ENCODE data around the gene FOXD4.
"Not testable (repeated sequence)": the region's sequence is repeated elsewhere in the genome, so short reads cannot be mapped to it uniquely, and the experiment has no call there.

FOXD4 gene

DNA sequence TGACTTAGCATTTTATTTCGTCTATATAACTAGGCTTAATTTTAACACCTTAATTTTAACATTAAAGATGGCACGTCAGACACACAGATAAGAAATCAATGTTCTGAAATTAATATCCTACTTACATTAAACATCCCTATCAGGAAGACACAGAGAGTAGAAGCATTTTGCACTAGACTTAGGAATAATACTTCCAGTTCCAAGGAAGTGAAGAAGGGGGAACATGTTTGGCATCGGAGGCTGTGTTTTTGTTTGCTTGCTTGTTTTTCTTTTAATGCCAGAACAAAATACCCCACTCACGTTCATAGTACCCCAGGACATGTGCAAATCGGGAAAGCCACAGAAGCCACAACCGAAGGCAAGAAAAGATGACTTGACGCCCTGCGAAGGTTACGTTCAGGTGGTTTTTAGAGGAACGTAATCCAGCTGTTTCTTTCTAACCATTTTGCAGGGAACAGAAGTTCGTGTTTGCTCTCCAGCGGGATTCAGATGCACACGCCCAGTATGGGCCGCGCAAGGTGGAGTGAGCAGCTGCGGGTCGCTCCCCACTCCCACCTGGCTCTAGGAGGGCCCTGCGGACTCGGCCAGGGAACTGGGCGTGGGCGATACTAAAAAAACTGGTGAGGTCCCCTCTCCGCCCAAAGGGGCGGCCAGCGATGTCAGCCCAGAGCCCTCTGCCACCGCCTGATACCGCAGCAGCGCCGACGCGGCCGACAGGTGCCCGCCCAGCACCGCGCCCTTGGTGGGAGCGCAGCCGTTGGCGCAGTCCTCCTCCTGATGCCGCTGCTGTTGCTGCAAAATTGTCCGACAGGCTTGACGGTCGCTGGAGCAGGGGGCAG, 1.8 kb downstream of the FOXD4 start:
- H3K4me3 ChIP-seq (ENCODE audit: low read length); H2BK120ac ChIP-seq (ENCODE audit: low read depth, low read length); H3K79me2 ChIP-seq (ENCODE audit: control insufficient read depth, insufficient read depth, low read length); H3K79me1 ChIP-seq (ENCODE audit: low read length); H3K9ac ChIP-seq (ENCODE audit: low read length); H2BK5ac ChIP-seq (ENCODE audit: low read length); H3K36me3 ChIP-seq (ENCODE audit: control insufficient read depth, insufficient read depth, low read length); H3K4me2 ChIP-seq (ENCODE audit: low read length); H2BK15ac ChIP-seq (replicated peaks; ENCODE audit: low read depth); DNase-seq; H3K56ac ChIP-seq (ENCODE audit: low read length); H3K18ac ChIP-seq (ENCODE audit: low read length); H3K4ac ChIP-seq (ENCODE audit: low read depth, low read length); H3K27ac ChIP-seq (ENCODE audit: low read depth, low read length); H3K4me1 ChIP-seq (ENCODE audit: control insufficient read depth, low read depth, low read length); H4K5ac ChIP-seq (ENCODE audit: low read length); H4K8ac ChIP-seq (ENCODE audit: low read depth, low read length); H2AK5ac ChIP-seq (ENCODE audit: low read length); H3K23ac ChIP-seq (ENCODE audit: low read length): not testable (repeated sequence)
- peaks cover 21% of the 10 kb centered on the region for H3K27me3 ChIP-seq (ENCODE audit: insufficient read depth, low read length, poor library complexity)
- no CpG with 5 or more reads among the region's 41 CpGs for WGBS (ENCODE audit: extremely low coverage, insufficient coverage, low lambda C conversion rate)

DNA sequence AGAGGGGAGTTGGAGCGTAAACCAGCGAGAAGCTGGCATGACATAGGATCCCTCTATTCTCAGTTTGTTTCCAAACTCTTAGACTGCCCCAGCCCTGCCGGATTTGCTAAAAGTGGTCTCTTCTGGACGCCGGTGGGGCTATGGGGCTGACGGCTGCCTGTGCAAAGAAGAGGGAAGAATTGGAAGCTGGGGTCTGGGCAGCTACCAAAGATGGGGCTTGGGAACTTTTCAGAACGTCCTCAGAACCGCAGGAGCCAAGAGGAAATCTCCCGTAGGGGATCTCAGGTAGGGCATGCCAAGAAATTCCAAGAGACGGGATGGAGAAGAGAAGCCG, 3.1 kb downstream of the FOXD4 start:
- H3K27ac ChIP-seq (ENCODE audit: low read depth, low read length); H3K4me3 ChIP-seq (ENCODE audit: low read length); H2AK5ac ChIP-seq (ENCODE audit: low read length); H2BK15ac ChIP-seq (replicated peaks; ENCODE audit: low read depth); H3K79me1 ChIP-seq (ENCODE audit: low read length); H3K79me2 ChIP-seq (ENCODE audit: control insufficient read depth, insufficient read depth, low read length); H2BK120ac ChIP-seq (ENCODE audit: low read depth, low read length); H3K18ac ChIP-seq (ENCODE audit: low read length); H4K8ac ChIP-seq (ENCODE audit: low read depth, low read length); H3K36me3 ChIP-seq (ENCODE audit: control insufficient read depth, insufficient read depth, low read length); H3K4me1 ChIP-seq (ENCODE audit: control insufficient read depth, low read depth, low read length); H2BK5ac ChIP-seq (ENCODE audit: low read length); H3K9ac ChIP-seq (ENCODE audit: low read length); H3K56ac ChIP-seq (ENCODE audit: low read length); H3K4ac ChIP-seq (ENCODE audit: low read depth, low read length); H3K4me2 ChIP-seq (ENCODE audit: low read length); DNase-seq; H4K5ac ChIP-seq (ENCODE audit: low read length); H3K23ac ChIP-seq (ENCODE audit: low read length): not testable (repeated sequence)
- WGBS (ENCODE audit: extremely low coverage, insufficient coverage, low lambda C conversion rate) = no CpG with 5 or more reads among the region's 11 CpGs
- peaks cover 21% of the 10 kb centered on the region for H3K27me3 ChIP-seq (ENCODE audit: insufficient read depth, low read length, poor library complexity)

DNA sequence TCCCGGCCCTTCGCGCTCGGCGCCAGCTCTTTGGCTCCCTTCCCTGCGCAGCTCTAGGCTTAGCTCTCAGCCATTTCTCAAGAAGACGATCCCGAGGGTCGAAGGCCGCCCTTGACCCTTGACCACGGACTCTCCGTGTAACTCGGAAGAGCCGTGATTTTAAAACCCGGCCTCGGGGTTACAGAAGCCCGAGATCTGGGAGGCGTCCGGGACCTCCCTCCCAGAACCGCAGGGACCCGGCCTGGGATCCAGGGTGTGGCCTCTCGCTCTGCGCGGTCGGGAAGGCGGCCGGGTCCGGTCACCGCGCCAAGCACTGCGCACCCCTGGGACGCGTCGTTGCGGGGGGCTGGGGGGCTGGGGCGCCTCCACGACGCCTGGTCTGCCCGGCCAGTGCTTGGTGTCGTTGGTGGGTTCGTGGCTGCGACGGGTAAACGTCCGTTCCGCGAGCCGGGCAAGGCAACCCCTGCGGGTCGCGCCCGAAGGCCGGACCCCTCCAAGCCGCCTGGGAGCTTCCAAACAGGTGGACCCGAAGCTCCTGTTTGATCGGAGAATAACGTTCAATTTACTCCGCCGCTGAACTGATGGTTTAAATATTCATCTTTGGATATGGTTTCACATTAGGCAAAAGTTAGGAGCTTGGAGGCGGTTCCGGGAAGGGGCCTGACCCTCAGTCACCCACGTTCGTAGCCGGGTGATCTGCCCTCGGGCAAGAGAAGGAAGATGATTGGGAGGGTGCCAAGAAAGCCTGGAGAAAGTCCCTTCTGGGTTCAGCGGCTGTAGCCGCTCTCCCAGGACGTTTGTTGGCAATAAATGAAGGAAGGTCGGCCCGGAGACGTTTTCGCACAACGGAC, 3.7 kb downstream of the FOXD4 start:
- not testable (repeated sequence) for H2BK5ac ChIP-seq (ENCODE audit: low read length); H3K4ac ChIP-seq (ENCODE audit: low read depth, low read length); DNase-seq; H3K23ac ChIP-seq (ENCODE audit: low read length); H3K36me3 ChIP-seq (ENCODE audit: control insufficient read depth, insufficient read depth, low read length); H3K9ac ChIP-seq (ENCODE audit: low read length); H3K4me1 ChIP-seq (ENCODE audit: control insufficient read depth, low read depth, low read length); H4K8ac ChIP-seq (ENCODE audit: low read depth, low read length); H3K27ac ChIP-seq (ENCODE audit: low read depth, low read length); H3K79me2 ChIP-seq (ENCODE audit: control insufficient read depth, insufficient read depth, low read length); H3K4me3 ChIP-seq (ENCODE audit: low read length); H3K18ac ChIP-seq (ENCODE audit: low read length); H2BK15ac ChIP-seq (replicated peaks; ENCODE audit: low read depth); H2BK120ac ChIP-seq (ENCODE audit: low read depth, low read length); H3K79me1 ChIP-seq (ENCODE audit: low read length); H4K5ac ChIP-seq (ENCODE audit: low read length); H2AK5ac ChIP-seq (ENCODE audit: low read length)
- peak overlapping the region; percentile 13 for H3K4me2 ChIP-seq (ENCODE audit: low read length)
- H3K56ac ChIP-seq (ENCODE audit: low read length) = peak overlapping the region; percentile 42
- H3K27me3 ChIP-seq (ENCODE audit: insufficient read depth, low read length, poor library complexity) = peaks cover 21% of the 10 kb centered on the region
- no CpG with 5 or more reads among the region's 73 CpGs for WGBS (ENCODE audit: extremely low coverage, insufficient coverage, low lambda C conversion rate)

DNA sequence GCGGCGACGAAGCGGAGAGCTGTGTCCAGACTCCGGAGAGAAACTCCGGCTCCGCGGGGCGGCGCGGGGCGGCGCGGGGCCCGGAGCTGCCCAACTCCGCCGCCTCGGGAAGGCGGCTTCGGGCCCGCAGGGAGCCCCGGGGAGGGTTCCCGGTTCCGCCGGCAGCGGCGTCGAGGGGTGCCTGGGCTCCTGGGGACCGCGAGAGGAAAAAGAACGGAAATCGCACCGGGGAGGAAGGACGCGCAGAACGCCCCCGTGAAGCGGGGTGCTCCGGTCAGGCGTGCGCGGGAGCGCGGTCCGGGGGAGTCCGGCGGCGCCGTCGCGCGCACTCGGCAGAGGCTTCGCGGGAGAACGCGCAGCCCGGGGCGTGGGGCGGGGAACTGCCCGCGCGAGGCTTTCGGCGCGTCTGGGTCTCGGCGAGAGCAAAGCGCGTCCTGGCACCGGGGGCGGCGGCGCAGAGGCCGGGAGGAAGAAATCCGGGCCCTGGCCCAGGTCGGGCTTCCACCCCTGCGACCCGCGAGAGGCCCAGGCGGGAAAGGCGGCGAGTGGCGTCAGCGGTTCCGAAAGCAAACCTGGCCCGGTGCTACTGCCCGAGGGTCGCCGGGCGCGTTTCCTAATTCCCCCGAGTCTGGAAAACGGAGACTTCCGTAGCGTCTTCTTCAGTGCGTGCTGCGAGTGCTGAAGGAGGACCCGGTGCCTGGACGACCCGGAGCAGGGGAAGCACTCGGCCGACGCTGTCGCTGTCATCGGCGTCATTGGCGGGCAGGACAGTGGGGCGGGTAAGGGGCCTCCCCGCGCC, 4.5 kb downstream of the FOXD4 start:
- Histone ChIP-seq H3K56ac (ENCODE audit: low read length) (peak overlapping the region; percentile 34), H3K4me3 (ENCODE audit: low read length) (peak overlapping the region; percentile 33), H3K9ac (ENCODE audit: low read length) (peak overlapping the region; percentile 40), H3K27me3 (ENCODE audit: insufficient read depth, low read length, poor library complexity) (peaks cover 21% of the 10 kb centered on the region), H3K4me2 (ENCODE audit: low read length) (peak overlapping the region; percentile 56)
- H3K4me1 ChIP-seq (ENCODE audit: control insufficient read depth, low read depth, low read length); H3K18ac ChIP-seq (ENCODE audit: low read length); H2BK120ac ChIP-seq (ENCODE audit: low read depth, low read length); H2BK15ac ChIP-seq (replicated peaks; ENCODE audit: low read depth); H3K4ac ChIP-seq (ENCODE audit: low read depth, low read length); H2BK5ac ChIP-seq (ENCODE audit: low read length); H3K79me2 ChIP-seq (ENCODE audit: control insufficient read depth, insufficient read depth, low read length); H4K5ac ChIP-seq (ENCODE audit: low read length); H3K23ac ChIP-seq (ENCODE audit: low read length); H3K27ac ChIP-seq (ENCODE audit: low read depth, low read length); H3K79me1 ChIP-seq (ENCODE audit: low read length); H2AK5ac ChIP-seq (ENCODE audit: low read length); H3K36me3 ChIP-seq (ENCODE audit: control insufficient read depth, insufficient read depth, low read length); H4K8ac ChIP-seq (ENCODE audit: low read depth, low read length): not testable (repeated sequence)
- no CpG with 5 or more reads among the region's 111 CpGs for WGBS (ENCODE audit: extremely low coverage, insufficient coverage, low lambda C conversion rate)
- peak; percentile 76 for DNase-seq

DNA sequence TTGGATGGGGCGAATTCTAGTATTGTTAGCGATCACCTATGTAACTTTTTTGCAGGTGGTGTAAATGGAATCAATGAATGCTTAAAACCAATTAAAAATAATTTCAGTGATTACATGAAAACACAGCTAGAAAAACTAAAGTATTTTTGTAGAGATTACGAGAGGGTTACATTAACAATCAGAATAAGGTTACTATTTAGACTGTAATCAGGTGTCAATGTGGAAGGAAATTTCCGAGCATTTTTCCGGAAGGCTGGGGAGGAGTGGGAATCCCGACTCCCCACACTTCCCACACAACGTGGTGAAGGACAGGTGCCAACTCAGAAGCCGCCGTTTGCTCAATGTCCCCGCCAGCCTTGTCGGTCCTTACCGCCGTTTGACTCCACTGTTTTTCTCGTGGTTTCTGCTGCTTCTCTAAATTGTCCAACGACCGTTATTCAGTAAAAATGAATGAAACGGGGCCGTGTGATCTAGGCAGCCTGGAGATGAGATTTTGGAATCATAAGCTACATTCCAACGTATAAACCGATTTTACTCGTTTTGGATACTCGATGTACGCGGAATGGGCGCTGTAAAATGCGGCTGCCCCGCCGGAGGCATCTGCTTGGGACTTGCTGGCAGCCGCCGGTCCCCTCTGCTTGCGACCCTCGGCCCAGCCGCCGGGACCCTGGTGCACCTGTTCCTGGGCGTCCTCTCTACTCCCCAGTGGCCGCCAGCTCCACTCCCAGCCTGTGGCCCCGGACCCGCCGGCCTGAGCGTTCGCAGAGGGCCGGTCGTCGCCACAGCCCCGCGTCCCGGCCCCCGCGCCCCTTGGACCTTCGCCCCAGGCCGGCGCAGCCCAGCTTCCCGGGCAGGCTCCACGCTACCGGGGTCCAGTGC, 5.4 kb downstream of the FOXD4 start:
- Histone ChIP-seq H3K27me3 (ENCODE audit: insufficient read depth, low read length, poor library complexity) (peaks cover 21% of the 10 kb centered on the region), H3K56ac (ENCODE audit: low read length) (peak overlapping the region; percentile 3)
- H2BK15ac ChIP-seq (replicated peaks; ENCODE audit: low read depth); H3K4ac ChIP-seq (ENCODE audit: low read depth, low read length); H3K36me3 ChIP-seq (ENCODE audit: control insufficient read depth, insufficient read depth, low read length); H3K18ac ChIP-seq (ENCODE audit: low read length); H2AK5ac ChIP-seq (ENCODE audit: low read length); DNase-seq; H3K27ac ChIP-seq (ENCODE audit: low read depth, low read length); H2BK5ac ChIP-seq (ENCODE audit: low read length); H3K4me2 ChIP-seq (ENCODE audit: low read length); H3K9ac ChIP-seq (ENCODE audit: low read length); H2BK120ac ChIP-seq (ENCODE audit: low read depth, low read length); H4K8ac ChIP-seq (ENCODE audit: low read depth, low read length); H3K79me1 ChIP-seq (ENCODE audit: low read length); H3K4me1 ChIP-seq (ENCODE audit: control insufficient read depth, low read depth, low read length); H3K79me2 ChIP-seq (ENCODE audit: control insufficient read depth, insufficient read depth, low read length); H4K5ac ChIP-seq (ENCODE audit: low read length); H3K23ac ChIP-seq (ENCODE audit: low read length); H3K4me3 ChIP-seq (ENCODE audit: low read length): not testable (repeated sequence)
- no CpG with 5 or more reads among the region's 55 CpGs for WGBS (ENCODE audit: extremely low coverage, insufficient coverage, low lambda C conversion rate)

Data from mesendoderm (in vitro differentiated cells).